ENCODE results near the gene THOC1. TPM values are rescaled to one million over a fixed set of nuclear protein-coding genes. Genes with fewer than 3 reads are reported as not detected.

THOC1 gene
- total RNA-seq, 2 donors from 2014 or later = 29.0 to 35.8 TPM

DNA sequence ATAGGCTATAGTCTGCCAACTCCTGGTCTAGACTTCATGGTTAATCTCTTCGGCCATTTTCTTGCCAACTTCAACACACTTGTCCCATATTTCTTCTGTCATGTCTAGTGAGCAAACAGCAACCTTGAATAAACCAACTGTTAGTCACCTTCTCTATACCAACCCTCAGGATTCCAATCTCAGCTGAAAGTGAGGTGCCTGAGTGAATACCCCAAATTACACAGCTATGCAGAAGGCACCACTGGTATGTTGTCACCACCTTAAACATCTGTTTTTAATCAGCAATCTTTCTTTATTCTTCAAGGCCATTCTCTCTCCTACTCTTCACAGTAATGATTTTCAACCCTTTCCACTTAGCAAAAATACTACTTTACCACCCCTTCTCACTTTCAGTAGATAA lies 39.3 kb downstream of the THOC1 start:
- WGBS = 97% methylated on average over 1 of the region's 1 CpG
- Histone ChIP-seq H3K27me3 (replicated peaks; ENCODE audit: insufficient read depth) (no peaks in the 10 kb centered on the region), H3K4me1 (replicated peaks) (no peaks in the 10 kb centered on the region), H3K9me3 (no peaks in the 10 kb centered on the region), H3K27ac (no peak overlapping the region), H3K36me3 (no peaks in the 10 kb centered on the region), H3K4me3 (no peak overlapping the region)
- no peak for TF ChIP-seq POLR2AphosphoS5 (IDR thresholded peaks at IDR 0.05)
- no peak for TF ChIP-seq POLR2A (IDR thresholded peaks at IDR 0.05)
- TF ChIP-seq, protein P1, sequence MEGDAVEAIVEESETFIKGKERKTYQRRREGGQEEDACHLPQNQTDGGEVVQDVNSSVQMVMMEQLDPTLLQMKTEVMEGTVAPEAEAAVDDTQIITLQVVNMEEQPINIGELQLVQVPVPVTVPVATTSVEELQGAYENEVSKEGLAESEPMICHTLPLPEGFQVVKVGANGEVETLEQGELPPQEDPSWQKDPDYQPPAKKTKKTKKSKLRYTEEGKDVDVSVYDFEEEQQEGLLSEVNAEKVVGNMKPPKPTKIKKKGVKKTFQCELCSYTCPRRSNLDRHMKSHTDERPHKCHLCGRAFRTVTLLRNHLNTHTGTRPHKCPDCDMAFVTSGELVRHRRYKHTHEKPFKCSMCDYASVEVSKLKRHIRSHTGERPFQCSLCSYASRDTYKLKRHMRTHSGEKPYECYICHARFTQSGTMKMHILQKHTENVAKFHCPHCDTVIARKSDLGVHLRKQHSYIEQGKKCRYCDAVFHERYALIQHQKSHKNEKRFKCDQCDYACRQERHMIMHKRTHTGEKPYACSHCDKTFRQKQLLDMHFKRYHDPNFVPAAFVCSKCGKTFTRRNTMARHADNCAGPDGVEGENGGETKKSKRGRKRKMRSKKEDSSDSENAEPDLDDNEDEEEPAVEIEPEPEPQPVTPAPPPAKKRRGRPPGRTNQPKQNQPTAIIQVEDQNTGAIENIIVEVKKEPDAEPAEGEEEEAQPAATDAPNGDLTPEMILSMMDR (IDR thresholded peaks at IDR 0.05) = no peak
- intact Hi-C loops (cut with DNase I) = no loop called here
- no peak for DNase-seq (ENCODE audit: low spot score)

DNA sequence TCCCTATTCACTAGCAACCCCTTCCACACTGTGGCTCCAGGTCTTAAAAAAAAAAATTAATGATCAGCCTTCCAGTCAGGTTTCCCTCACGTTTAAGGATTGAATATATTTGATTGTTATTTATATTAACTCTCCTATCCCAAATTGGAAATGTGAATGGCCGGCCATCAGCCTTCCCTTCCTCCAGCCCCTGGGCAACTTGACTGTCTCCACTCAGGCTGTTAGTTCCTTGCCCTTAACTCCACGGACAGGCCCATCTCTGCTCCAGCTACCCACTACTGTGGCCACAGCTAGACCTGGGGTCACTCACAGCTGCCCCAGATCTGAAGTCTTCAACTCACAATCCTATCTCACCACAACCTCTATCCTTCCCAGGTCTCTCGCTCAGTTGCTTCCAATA lies 39.9 kb downstream of the THOC1 start:
- Histone ChIP-seq H3K27me3 (replicated peaks; ENCODE audit: insufficient read depth) (no peaks in the 10 kb centered on the region), H3K9me3 (no peaks in the 10 kb centered on the region), H3K4me1 (replicated peaks) (no peaks in the 10 kb centered on the region), H3K27ac (no peak overlapping the region), H3K36me3 (no peaks in the 10 kb centered on the region), H3K4me3 (no peak overlapping the region)
- intact Hi-C loops (cut with DNase I) = no loop called here
- no peak for DNase-seq (ENCODE audit: low spot score)
- TF ChIP-seq POLR2AphosphoS5 (IDR thresholded peaks at IDR 0.05) (no peak), POLR2A (IDR thresholded peaks at IDR 0.05) (no peak)
- TF ChIP-seq, protein P1 (IDR thresholded peaks at IDR 0.05) = no peak
- 93% methylated on average over 4 of the region's 4 CpGs for WGBS

DNA sequence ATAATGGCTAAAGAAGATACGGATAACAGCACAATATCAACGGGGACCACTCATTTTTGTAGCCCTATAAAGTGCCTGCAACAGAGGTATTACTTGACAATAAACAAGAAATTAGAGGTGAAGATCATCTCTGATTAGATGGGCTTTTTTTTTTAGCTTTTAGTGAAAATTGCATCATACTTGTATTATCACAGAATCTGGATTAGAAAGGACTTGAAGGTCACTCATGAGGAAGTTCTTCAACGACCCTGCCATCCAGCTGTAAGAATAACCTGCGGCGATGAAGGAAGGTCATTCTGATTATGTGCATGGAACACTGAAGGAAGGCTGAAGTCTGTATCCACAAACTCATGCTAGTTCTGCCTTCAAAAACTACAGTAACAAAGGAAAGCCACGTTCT lies 40.5 kb downstream of the THOC1 start:
- DNase-seq (ENCODE audit: low spot score) = no peak
- no peak for TF ChIP-seq POLR2AphosphoS5 (IDR thresholded peaks at IDR 0.05)
- TF ChIP-seq, protein P1 (IDR thresholded peaks at IDR 0.05) = no peak
- TF ChIP-seq POLR2A (IDR thresholded peaks at IDR 0.05) = no peak
- Histone ChIP-seq H3K27me3 (replicated peaks; ENCODE audit: insufficient read depth) (no peaks in the 10 kb centered on the region), H3K9me3 (no peaks in the 10 kb centered on the region), H3K27ac (no peak overlapping the region), H3K36me3 (no peaks in the 10 kb centered on the region), H3K4me3 (no peak overlapping the region), H3K4me1 (replicated peaks) (no peaks in the 10 kb centered on the region)
- 93% methylated on average over 6 of the region's 6 CpGs for WGBS
- intact Hi-C loops (cut with DNase I) = no loop called here

DNA sequence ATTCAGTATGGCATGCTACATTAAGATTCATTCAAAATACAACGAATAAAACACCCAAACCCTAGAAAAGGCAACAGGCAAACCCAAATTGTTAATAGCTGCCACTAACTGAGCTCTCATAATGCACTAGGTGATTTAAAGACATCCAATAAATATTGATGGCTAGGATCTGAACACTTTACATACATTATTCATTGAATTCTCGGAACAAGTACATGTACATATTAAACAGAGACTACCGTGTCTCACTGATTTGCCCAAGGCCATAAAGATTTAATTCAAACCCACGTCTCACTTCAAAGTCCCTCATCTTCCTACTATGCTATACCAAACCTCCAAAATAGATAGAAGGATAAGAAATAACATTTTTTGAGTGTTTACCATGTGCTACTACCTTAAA lies 42.1 kb downstream of the THOC1 start:
- TF ChIP-seq, protein P1 (IDR thresholded peaks at IDR 0.05) = no peak
- TF ChIP-seq POLR2AphosphoS5 (IDR thresholded peaks at IDR 0.05) (no peak), POLR2A (IDR thresholded peaks at IDR 0.05) (no peak)
- WGBS = 96% methylated on average over 4 of the region's 4 CpGs
- Histone ChIP-seq H3K27me3 (replicated peaks; ENCODE audit: insufficient read depth) (no peaks in the 10 kb centered on the region), H3K4me1 (replicated peaks) (no peaks in the 10 kb centered on the region), H3K36me3 (no peaks in the 10 kb centered on the region), H3K4me3 (no peak overlapping the region), H3K9me3 (no peaks in the 10 kb centered on the region), H3K27ac (no peak overlapping the region)
- intact Hi-C loops (cut with DNase I) = no loop called here
- no peak for DNase-seq (ENCODE audit: low spot score)

DNA sequence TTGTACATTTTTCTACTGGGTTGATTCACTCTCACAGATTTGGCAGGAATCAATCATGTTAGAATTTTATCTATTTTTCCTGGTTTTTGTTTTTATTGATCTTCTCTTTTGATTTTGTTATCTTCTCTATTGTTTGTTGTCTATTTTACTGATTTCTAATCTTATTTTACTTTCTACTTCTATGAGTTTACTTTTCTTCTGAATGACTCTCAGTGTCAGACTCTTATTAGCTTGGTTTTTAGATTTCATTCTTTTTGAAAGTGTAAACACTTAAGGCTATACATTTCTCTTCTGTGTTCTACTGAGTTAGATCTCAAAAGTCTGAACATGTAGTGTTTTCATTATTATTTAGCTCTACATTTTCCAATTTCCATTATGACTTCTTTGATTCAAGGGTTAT lies 47.1 kb downstream of the THOC1 start:
- H3K27ac ChIP-seq = no peak overlapping the region
- no peak for DNase-seq (ENCODE audit: low spot score)
- H3K9me3 ChIP-seq = no peaks in the 10 kb centered on the region
- H3K4me3 ChIP-seq = no peak overlapping the region
- no peaks in the 10 kb centered on the region for H3K4me1 ChIP-seq (replicated peaks)
- TF ChIP-seq POLR2AphosphoS5 (IDR thresholded peaks at IDR 0.05) (no peak), POLR2A (IDR thresholded peaks at IDR 0.05) (no peak)
- TF ChIP-seq, protein P1 (IDR thresholded peaks at IDR 0.05) = no peak
- no peaks in the 10 kb centered on the region for H3K27me3 ChIP-seq (replicated peaks; ENCODE audit: insufficient read depth)
- intact Hi-C loops (cut with DNase I) = no loop called here
- peaks cover 0 to 6% of the 10 kb centered on the region in 2 donors for H3K36me3 ChIP-seq

Measured in prostate gland (tissue), 2 donors.